ENCODE data around the gene SRPK3. TPM values are rescaled to one million over a fixed set of nuclear protein-coding genes. Genes with fewer than 3 reads are reported as not detected.

Gene SRPK3
- total and polyA plus RNA-seq, 2 donors (not counting 1 experiment from before 2014, with no cell fraction given): not detected

GRCh38 chrX:153768311-153769157, 12.3 kb upstream of the SRPK3 start:
- Histone ChIP-seq H3K9me3 (ENCODE audit: control extremely low read depth in 1 of 3, control insufficient read depth in 2 of 3, insufficient read depth in 1 of 3, low read length in 2 of 3) (no peaks in the 10 kb centered on the region), H3K4me1 (ENCODE audit: control insufficient read depth in 2 of 2, insufficient read depth in 2 of 2, low read length in 2 of 2) (peaks cover 0 to 18% of the 10 kb centered on the region in 2 donors), H3K36me3 (replicated peaks in 1 of 2; ENCODE audit: control extremely low read depth in 1 of 2, control insufficient read depth in 1 of 2, extremely low read depth in 1 of 2, insufficient read depth in 2 of 2, low read length in 1 of 2) (no peaks in the 10 kb centered on the region), H4K20me1 (ENCODE audit: control insufficient read depth, insufficient read depth, low read length, poor library complexity, severe bottlenecking) (no peaks in the 10 kb centered on the region), H3K27ac (ENCODE audit: low read length in 2 of 2) (no peak overlapping the region), H3K4me3 (ENCODE audit: control extremely low read depth in 1 of 5, extremely low read depth in 1 of 5, insufficient read depth in 1 of 5, low read depth in 2 of 5, low read length in 4 of 5) (no peak overlapping the region), H3K4me2 (replicated peaks; ENCODE audit: low read depth, low read length, poor library complexity, severe bottlenecking) (no peak overlapping the region), H3K79me2 (ENCODE audit: control insufficient read depth, insufficient read depth, low read length) (no peaks in the 10 kb centered on the region), H3K27me3 (replicated peaks in 1 of 4; ENCODE audit: control extremely low read depth in 1 of 4, control insufficient read depth in 3 of 4, insufficient read depth in 4 of 4, low read length in 3 of 4) (no peaks in the 10 kb centered on the region), H2AFZ (ENCODE audit: insufficient read depth, low read depth, low read length, poor library complexity, severe bottlenecking) (no peak overlapping the region), H3K9ac (ENCODE audit: low read length) (no peak overlapping the region)
- DNase-seq (no peak), ATAC-seq (ENCODE audit: low read depth) (no peak)
- Mint-ChIP-seq H3K9me3 (ENCODE audit: insufficient read depth) (no peaks in the 10 kb centered on the region), H3K27ac (no peak overlapping the region), H3K27me3 (no peaks in the 10 kb centered on the region), H3K4me1 (peaks cover 14% of the 10 kb centered on the region), H3K4me3 (no peak overlapping the region)
- CTCF ChIA-PET: interaction anchor here (0.6 kb wide), 1 partner anchor 13 kb away, joined by 3 read pairs; no protein-coding TSS in a partner anchor
- TF ChIP-seq CTCF (IDR thresholded peaks at IDR 0.05) (no peak), EZH2 (IDR thresholded peaks at IDR 0.05; ENCODE audit: borderline replicate concordance, insufficient read depth, low read depth, low read length, poor library complexity, severe bottlenecking) (no peak)
- intact Hi-C loops (cut with micrococcal nuclease): no loop called here
- POLR2A ChIA-PET: no interaction called here
- WGBS (ENCODE audit: insufficient coverage): 78% methylated on average over 13 of the region's 22 CpGs

GRCh38 chrX:153769158-153769864, 11.5 kb upstream of the SRPK3 start:
- Mint-ChIP-seq H3K27ac (no peak overlapping the region), H3K4me3 (no peak overlapping the region), H3K9me3 (ENCODE audit: insufficient read depth) (no peaks in the 10 kb centered on the region), H3K27me3 (no peaks in the 10 kb centered on the region), H3K4me1 (peaks cover 9% of the 10 kb centered on the region)
- DNase-seq: no peak
- CTCF ChIA-PET: no interaction called here
- WGBS (ENCODE audit: insufficient coverage): 87% methylated on average over 13 of the region's 23 CpGs
- POLR2A ChIA-PET: interaction anchor here (0.6 kb wide), 1 partner anchor 176 kb away, joined by 4 read pairs; no protein-coding TSS in a partner anchor
- TF ChIP-seq EZH2 (IDR thresholded peaks at IDR 0.05; ENCODE audit: borderline replicate concordance, insufficient read depth, low read depth, low read length, poor library complexity, severe bottlenecking): no peak
- TF ChIP-seq CTCF (IDR thresholded peaks at IDR 0.05): no peak
- H3K36me3 ChIP-seq (replicated peaks in 1 of 2; ENCODE audit: control extremely low read depth in 1 of 2, control insufficient read depth in 1 of 2, extremely low read depth in 1 of 2, insufficient read depth in 2 of 2, low read length in 1 of 2): no peaks in the 10 kb centered on the region
- H3K4me3 ChIP-seq (ENCODE audit: control extremely low read depth in 1 of 5, extremely low read depth in 1 of 5, insufficient read depth in 1 of 5, low read depth in 2 of 5, low read length in 4 of 5): no peak overlapping the region
- H3K27ac ChIP-seq (ENCODE audit: low read length in 2 of 2): no peak overlapping the region
- no peaks in the 10 kb centered on the region for H3K27me3 ChIP-seq (replicated peaks in 1 of 4; ENCODE audit: control extremely low read depth in 1 of 4, control insufficient read depth in 3 of 4, insufficient read depth in 4 of 4, low read length in 3 of 4)
- no peak for ATAC-seq (ENCODE audit: low read depth)
- H3K79me2 ChIP-seq (ENCODE audit: control insufficient read depth, insufficient read depth, low read length): no peaks in the 10 kb centered on the region
- no peak overlapping the region for H3K4me2 ChIP-seq (replicated peaks; ENCODE audit: low read depth, low read length, poor library complexity, severe bottlenecking)
- peaks cover 0 to 11% of the 10 kb centered on the region in 2 donors for H3K4me1 ChIP-seq (ENCODE audit: control insufficient read depth in 2 of 2, insufficient read depth in 2 of 2, low read length in 2 of 2)
- no peaks in the 10 kb centered on the region for H4K20me1 ChIP-seq (ENCODE audit: control insufficient read depth, insufficient read depth, low read length, poor library complexity, severe bottlenecking)
- H3K9ac ChIP-seq (ENCODE audit: low read length): no peak overlapping the region
- no peaks in the 10 kb centered on the region for H3K9me3 ChIP-seq (ENCODE audit: control extremely low read depth in 1 of 3, control insufficient read depth in 2 of 3, insufficient read depth in 1 of 3, low read length in 2 of 3)
- H2AFZ ChIP-seq (ENCODE audit: insufficient read depth, low read depth, low read length, poor library complexity, severe bottlenecking): no peak overlapping the region
- intact Hi-C loops (cut with micrococcal nuclease): no loop called here

Measured in B cell (primary cell).